ENCODE results near the gene EN1.

Gene EN1

DNA sequence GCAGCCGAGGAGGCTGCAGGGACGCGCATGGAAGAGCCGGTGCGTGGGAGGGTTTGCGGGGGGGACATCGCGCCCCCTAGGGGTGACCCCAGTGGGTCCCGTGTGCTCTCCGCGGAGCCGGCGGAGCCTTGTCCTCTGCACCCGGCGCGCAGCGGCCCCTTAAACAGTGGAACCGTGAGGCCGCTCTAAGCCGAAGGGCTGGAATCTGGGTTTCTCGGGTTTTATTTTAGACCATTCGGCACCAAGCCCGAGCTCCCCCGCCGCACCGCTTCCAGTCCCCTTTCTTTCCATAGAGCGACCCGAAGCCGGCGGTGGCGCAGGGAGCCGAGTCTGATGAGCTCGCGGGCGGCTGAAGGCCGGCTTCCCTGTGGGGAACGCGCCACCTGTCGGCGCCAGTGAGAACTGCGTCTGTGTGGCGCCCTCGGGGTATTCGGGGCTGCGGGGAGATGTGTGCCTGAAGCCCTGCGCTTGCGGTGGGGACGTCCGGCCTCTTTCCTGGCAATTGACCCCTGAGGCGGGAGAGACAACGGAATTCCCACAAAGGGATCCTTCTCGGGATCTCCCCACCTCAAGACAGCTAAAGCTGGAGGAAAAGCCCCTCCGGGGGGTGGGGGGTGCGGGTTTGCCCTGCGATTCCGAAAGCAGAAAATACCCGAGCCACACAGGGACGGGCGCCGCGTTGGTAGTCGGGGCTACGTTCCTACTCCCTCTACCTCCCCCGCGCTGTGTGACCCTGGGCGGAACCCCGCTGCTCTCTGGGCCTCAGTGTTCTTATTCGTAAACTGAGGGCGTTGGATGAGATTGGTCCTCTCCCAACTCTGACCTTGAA, 8.2 kb upstream of the EN1 start:
- peak; percentile 62 for DNase-seq (ENCODE audit: low read depth)

DNA sequence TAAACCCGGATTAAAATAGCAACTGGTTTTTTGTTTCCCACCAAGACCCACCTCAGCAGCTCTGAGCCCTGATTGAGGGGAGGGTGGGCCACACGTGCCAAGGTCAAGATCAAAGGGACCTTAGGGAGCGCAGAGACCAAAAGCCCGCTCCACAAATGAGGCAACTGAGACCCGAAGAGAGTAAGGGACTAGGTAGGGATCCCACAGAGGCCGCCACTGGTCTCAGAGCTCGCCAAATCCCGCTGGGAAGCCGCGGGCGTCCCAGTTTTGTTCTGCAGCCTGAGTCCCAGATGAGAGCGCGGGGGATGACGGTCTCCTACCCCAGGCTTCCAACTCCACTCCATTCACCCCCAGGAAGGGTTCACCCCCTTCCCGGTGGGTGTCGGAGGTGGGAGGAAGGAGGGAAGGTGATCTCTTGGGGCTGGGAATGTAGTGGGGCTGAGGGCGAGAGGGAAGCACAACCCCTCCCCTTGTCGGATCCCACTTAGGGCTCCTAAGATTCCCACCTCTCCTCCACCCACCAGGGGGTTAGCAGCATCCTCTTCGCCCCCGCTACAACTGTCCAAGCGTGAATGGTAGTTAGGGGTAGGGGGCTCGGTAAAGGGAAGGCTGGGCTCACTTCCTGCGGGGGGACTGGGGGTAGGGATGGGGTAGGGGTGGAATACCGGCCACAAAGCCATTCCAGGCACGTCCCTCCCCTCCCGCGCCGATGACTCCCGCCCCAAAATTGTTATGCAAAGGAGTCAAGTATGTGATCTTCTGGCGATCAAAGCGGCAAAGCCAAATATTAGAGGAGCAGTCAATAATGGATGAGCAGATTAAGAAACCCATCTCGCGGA, 7.3 kb upstream of the EN1 start:
- no peak for DNase-seq (ENCODE audit: low read depth)

GRCh38 chr2:118853651-118854291, 6.3 kb upstream of the EN1 start:
- no peak for DNase-seq (ENCODE audit: low read depth)

- DNase-seq (ENCODE audit: low read depth): no peak
These were observed 5.7 kb upstream of the EN1 start for GRCh38 chr2:118853129-118853640.

GRCh38 chr2:118852605-118853128, 5.2 kb upstream of the EN1 start:
- DNase-seq (ENCODE audit: low read depth): no peak

DNA sequence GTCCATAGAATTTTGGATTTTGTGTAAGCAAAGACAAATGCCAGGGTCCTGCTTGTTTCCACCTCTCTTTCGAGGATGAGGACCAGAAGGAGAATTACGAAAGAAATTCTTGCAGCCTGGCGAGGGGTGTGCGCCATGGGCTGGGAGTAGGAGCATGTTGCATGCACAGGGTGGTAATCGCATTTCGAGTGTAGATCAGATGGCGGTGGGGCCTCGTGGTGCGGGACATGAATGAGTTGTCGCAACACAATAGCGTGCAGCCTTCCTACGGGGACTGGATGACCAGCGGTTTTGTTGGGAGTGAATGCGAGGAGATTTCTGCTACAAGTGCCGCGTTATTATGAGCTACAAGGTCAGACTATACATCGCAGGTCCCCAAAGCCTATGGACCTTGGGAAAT, 4.2 kb upstream of the EN1 start:
- no peak for DNase-seq (ENCODE audit: low read depth)

DNA sequence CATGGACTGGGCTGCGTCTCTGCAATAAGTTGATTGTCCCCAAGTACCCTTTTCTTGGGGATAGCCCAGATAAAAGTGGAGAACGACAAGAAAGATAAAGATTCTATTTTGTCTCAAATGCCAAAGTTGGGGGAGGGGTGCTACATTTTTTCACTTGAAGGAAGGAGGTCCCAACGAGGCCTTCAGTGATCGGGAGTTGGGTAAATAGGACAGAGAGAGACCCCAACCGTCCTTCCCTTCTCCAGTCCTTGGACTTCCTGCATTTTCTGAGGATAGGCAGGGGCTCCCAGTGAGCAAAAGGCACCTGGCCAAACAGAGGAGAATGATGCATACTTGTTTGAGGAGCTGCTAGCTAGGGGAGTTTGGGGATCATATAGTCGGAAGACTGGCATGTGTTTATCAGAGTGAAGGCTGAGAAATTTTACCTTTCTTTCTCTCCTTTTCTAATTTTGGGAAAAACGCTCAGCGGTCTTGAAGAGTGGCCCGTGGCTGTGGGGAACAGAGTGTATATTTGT, 3.5 kb upstream of the EN1 start:
- no peak for DNase-seq (ENCODE audit: low read depth)

GRCh38 chr2:118850168-118850900, 2.9 kb upstream of the EN1 start:
- DNase-seq (ENCODE audit: low read depth): no peak

GRCh38 chr2:118849226-118850167, 2.0 kb upstream of the EN1 start:
- DNase-seq (ENCODE audit: low read depth): no peak

GRCh38 chr2:118848381-118849225, 1.2 kb upstream of the EN1 start:
- no peak for DNase-seq (ENCODE audit: low read depth)

DNA sequence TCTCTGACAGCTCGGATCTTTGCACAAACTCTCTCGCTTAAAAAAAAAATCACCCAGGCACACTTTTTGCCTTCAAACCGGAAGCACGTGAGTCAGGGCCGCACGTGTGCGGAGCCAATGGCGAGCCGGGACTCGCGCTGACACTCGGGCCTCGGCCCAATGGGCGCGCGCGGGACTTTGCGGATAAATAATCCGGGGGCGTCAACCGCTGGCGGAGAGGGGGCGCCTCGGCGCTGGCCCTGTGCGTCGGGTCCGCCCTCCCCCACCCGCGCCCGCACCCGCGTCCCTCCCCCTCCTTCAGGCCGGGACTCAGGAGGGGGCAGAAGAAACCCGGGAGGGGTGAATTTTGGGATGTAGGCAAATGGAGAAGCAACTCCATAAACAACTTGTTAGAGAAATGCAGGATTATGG, 319 bp upstream of the EN1 start:
- DNase-seq (ENCODE audit: low read depth): no peak

DNA sequence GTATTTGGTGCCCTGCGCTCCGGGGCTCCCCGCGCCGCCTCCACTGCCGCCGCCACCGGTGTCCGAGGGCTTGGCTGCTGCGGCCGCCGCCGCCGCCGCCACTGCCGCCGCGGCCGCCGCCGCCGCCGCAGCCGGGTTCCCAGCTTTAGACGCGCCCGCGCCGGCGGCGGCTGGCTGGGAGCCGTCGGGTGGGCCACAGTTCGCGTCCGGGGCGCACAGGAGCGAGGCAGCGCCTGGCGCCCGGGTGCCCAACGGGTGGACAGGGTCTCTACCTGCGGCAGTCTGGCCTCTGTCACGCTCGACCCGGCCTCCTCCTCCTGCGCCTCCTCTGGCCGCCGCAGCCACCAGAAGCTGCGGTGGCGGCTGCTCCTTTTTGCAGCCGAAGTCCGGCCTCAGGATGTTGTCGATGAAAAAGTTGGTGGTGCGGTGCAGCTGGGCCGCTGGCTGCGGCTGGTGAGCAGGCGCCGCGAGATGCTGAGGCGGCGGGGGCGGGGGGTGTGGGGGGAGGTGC, 951 bp downstream of the EN1 start:
- no peak for DNase-seq (ENCODE audit: low read depth)

- no peak for DNase-seq (ENCODE audit: low read depth)
These were observed 1.7 kb downstream of the EN1 start for GRCh38 chr2:118845522-118846441.

DNA sequence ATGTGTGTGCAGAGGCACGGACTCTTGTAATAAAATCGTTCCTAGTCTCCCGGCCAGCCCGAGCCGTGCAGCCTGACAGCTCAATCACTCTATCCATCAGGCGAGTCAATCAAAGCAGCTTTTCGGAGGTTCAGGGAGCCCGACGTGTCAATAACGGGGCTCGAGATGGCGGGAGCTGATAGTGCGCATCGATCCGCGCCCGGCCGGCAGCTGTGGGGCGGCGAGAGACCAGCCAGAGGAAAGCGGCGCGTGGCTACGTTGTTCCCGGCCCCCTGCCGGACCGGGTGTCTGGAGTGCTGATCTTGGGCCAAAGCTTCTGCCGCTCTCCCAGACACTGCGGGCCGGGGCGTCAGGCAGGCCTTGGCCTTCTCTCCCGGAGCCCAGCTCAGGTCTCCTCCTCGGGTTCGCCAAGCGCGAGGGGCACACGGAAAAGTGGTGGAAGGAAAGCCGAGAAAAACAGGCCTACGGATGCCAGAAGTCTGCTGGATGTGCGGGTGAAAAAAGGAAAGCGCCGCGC, 2.4 kb downstream of the EN1 start:
- no peak for DNase-seq (ENCODE audit: low read depth)

DNA sequence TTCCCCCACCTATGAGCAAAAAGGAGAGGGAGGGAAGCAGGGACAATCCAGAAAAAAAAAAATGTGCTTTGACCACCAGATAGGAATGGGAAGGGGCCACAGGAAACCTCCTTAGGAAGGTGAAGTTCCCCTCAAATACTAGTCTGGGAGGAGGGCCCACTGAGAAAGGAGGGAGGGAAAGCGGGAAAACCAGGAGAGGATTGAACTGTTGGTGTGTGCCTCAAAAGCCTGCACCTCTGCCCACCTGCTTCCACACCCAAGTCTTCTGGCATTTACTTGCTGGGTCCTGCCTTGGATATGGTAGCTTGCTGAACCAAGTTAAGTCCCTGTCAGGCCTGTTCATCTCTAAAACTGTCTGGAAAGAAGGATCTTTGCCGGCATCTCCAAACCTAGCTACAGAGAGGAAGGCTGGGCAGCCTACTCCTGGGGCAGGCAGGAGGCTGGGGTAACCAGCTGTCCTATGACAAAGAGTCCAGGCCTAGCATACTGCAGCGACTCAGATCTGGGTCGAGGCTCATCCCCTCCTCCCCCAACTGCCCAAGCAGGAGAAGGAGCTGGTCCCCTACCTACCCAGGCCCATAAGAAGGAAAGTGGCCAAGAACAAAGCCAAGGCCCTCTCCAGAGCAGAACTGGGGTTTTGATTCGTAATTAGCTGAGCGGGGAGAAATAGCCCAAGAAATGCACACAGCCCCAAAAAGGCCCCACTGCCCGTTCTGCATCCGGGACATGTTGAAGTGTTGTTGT, 3.0 kb downstream of the EN1 start:
- no peak for DNase-seq (ENCODE audit: low read depth)

DNA sequence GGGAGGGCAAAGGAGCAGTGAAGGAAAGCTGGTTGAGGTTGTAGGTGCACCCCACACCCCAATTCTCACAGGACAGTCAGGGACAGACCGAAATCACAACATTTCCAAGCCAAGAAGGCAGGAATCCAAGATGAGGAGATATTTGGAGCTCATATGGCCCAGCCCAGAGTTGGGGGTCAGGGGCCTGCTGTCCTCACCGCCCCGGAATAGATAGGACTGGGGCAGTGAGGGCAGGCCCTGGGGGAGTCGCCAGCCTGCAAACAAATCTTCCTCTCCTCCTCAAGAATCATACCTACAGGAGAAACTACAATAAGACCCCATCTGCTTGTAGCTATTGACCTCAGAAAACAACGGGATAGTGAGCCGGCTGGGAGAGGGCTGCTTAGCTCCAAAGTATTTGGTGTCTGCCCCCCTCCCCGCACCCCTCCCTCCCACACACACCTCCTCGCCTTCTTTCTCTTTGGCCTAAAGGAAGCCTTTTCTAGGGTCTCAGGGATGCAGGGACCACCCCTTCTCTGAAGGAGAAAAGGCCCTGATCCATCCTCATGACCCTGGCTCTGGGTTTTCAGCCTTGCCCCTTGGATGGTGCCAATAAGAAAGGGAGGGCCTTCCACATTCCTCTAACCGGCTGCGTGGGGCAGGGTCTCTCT, 3.8 kb downstream of the EN1 start:
- no peak for DNase-seq (ENCODE audit: low read depth)
